Upper lobe of left lung (tissue), 4 donors: Measurements from ENCODE around the gene ALDH7A1.

Experiments used
- EP300 ChIP-seq, 4 donors: sonication (generic); formaldehyde crosslinking; IDR thresholded peaks; one replicate each; pipeline ENCODE4 v1.5.1; 2017; ENCODE audit warnings: antibody characterized with exemption in 4 of 4, control low read depth in 2 of 4
- TF ChIP-seq, protein P1 (sequence below), 6 experiments: fragments of 450-650 bp in 4 of 6; fragments of 200-600 bp in 2 of 6; sonication (generic) in 2 of 6; IDR thresholded peaks; one replicate each; pipeline ENCODE4 v1.5.1; 2016 to 2019; ENCODE audit warnings: antibody characterized with exemption in 6 of 6

DNA sequence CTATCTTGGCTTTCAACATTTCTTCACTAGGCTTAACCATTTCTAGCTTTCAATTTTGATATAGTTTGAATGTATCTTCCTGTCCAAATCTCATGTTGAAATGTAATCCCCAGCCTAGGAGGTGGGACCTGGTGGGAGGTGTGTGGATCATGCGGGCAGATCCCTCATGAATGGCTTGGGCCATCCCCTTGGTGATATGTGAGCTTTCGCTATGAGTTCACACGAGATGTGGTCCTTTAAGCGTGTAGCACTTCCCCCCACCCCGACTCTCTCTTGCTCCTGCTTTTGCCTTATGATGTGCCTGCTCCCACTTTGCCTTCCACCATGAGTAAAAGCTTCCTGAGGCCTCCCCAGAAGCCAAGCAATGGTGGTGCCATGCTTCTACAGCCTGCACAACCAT lies 46.4 kb upstream of the ALDH7A1 start:
- TF ChIP-seq, protein P1, sequence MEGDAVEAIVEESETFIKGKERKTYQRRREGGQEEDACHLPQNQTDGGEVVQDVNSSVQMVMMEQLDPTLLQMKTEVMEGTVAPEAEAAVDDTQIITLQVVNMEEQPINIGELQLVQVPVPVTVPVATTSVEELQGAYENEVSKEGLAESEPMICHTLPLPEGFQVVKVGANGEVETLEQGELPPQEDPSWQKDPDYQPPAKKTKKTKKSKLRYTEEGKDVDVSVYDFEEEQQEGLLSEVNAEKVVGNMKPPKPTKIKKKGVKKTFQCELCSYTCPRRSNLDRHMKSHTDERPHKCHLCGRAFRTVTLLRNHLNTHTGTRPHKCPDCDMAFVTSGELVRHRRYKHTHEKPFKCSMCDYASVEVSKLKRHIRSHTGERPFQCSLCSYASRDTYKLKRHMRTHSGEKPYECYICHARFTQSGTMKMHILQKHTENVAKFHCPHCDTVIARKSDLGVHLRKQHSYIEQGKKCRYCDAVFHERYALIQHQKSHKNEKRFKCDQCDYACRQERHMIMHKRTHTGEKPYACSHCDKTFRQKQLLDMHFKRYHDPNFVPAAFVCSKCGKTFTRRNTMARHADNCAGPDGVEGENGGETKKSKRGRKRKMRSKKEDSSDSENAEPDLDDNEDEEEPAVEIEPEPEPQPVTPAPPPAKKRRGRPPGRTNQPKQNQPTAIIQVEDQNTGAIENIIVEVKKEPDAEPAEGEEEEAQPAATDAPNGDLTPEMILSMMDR (IDR thresholded peaks at IDR 0.05): no peak
- TF ChIP-seq EP300 (IDR thresholded peaks at IDR 0.05): no peak
